ENCODE results near the gene FAM83G. TPM values are rescaled to one million over a fixed set of nuclear protein-coding genes. Genes with fewer than 3 reads are reported as not detected.
"Not testable (repeated sequence)": the region's sequence is repeated elsewhere in the genome, so short reads cannot be mapped to it uniquely, and the experiment has no call there.

The FAM83G gene
- total RNA-seq, 1 experiment from 2014 or later, result 21.5 TPM

DNA sequence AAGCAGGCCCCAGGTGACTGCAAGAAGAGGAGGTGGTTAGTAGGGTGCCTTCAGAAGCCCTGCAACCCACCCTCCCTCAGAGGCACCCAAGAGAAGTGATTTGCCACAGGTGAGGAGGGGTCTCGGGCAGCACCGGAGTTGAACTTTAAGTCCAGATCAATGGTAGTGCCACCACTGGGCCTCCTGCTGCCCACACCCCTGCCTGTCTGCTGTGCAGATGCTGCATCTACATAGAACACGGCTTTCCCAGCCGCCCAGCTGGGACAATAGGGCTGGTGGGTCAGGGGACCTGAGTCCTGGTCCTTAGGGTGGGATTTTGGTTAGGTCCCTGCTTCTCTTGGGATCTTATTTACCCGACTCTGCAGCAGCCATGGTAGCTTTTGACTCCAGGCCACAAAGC lies 17.6 kb upstream of the FAM83G start:
- no TSS peak for BruUV-seq (replicated peaks)
- intact Hi-C loops (cut with micrococcal nuclease; ENCODE audit: unreplicated experiment), result no loop called here
- TF ChIP-seq CTCF (IDR thresholded peaks at IDR 0.05; ENCODE audit: unreplicated experiment), result no peak
- H3K36me3 Mint-ChIP-seq (ENCODE audit: insufficient read depth, unreplicated experiment), result no peaks in the 10 kb centered on the region
- CTCF ChIA-PET, result no interaction called here
- no peak overlapping the region for H3K4me3 Mint-ChIP-seq (ENCODE audit: low read depth, unreplicated experiment)
- H3K9me3 Mint-ChIP-seq (ENCODE audit: low read depth, unreplicated experiment), result no peaks in the 10 kb centered on the region
- no peak overlapping the region for H3K27ac Mint-ChIP-seq (ENCODE audit: unreplicated experiment)
- no peak for DNase-seq
- no peaks in the 10 kb centered on the region for H3K27me3 Mint-ChIP-seq (ENCODE audit: unreplicated experiment)
- no peaks in the 10 kb centered on the region for H3K4me1 Mint-ChIP-seq (ENCODE audit: low read depth, unreplicated experiment)

DNA sequence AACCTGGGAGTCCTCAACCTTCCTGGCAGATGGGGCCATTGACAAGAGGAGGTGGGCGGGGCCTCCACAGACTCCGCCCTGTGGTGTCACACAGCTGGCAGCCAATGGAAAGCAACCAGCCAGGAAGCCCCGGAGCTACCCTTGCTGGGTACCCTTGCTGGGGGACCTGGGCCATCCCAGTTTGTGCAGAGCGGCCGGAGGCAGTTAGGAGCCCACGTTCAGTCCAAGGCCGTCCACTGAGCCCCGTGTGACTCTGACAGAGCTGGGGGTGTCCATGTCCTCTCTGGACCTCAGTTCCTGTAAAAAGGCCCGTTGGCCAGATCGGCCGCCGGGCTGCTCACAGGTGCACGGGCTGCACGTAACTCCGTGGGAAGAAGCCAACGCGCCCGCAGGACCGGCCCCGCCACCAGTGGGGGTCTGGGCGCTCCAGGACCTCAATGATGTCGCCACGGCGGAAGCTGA lies 17.1 kb upstream of the FAM83G start:
- DNase-seq, result no peak
- CTCF ChIA-PET, result no interaction called here
- Mint-ChIP-seq H3K4me1 (ENCODE audit: low read depth, unreplicated experiment) (no peaks in the 10 kb centered on the region), H3K27ac (ENCODE audit: unreplicated experiment) (no peak overlapping the region), H3K9me3 (ENCODE audit: low read depth, unreplicated experiment) (no peaks in the 10 kb centered on the region), H3K4me3 (ENCODE audit: low read depth, unreplicated experiment) (no peak overlapping the region), H3K36me3 (ENCODE audit: insufficient read depth, unreplicated experiment) (no peaks in the 10 kb centered on the region), H3K27me3 (ENCODE audit: unreplicated experiment) (no peaks in the 10 kb centered on the region)
- intact Hi-C loops (cut with micrococcal nuclease; ENCODE audit: unreplicated experiment), result no loop called here
- no TSS peak for BruUV-seq (replicated peaks)
- no peak for TF ChIP-seq CTCF (IDR thresholded peaks at IDR 0.05; ENCODE audit: unreplicated experiment)

DNA sequence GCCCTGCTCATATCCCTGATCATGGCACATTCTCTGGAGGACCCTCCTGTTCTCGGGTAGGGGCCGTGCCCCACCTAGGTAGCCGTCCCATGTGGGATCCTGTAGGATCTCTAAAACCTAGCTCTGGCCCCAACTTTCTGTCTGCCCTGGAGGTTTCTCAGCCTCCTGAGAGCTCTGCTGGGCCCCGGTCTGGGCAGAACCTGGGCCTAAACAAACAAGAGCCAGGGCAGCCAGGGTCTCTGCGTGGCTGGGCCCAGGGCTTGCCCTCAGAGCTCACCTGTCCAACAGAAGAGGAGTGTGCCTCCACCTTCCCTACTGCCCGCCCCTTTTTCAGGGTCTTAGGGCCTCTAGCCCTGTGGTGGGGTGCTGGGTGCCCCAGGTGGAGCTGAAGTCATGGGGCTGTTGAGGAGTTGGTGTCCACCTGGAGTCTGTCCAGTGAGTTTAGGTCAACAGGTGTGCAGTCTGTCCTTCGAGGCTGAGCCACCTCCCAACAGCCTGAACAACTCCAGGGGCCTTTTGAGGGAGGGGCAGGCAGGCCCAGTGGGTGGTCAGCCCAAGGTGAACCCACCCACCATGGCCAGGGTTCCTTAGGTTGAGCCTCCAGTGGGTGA lies 16.6 kb upstream of the FAM83G start:
- H3K27ac Mint-ChIP-seq (ENCODE audit: unreplicated experiment); H3K36me3 Mint-ChIP-seq (ENCODE audit: insufficient read depth, unreplicated experiment); H3K27me3 Mint-ChIP-seq (ENCODE audit: unreplicated experiment); CTCF ChIA-PET; H3K4me1 Mint-ChIP-seq (ENCODE audit: low read depth, unreplicated experiment); H3K9me3 Mint-ChIP-seq (ENCODE audit: low read depth, unreplicated experiment); H3K4me3 Mint-ChIP-seq (ENCODE audit: low read depth, unreplicated experiment); intact Hi-C loops (cut with micrococcal nuclease; ENCODE audit: unreplicated experiment); DNase-seq; BruUV-seq (replicated peaks): not testable (repeated sequence)

DNA sequence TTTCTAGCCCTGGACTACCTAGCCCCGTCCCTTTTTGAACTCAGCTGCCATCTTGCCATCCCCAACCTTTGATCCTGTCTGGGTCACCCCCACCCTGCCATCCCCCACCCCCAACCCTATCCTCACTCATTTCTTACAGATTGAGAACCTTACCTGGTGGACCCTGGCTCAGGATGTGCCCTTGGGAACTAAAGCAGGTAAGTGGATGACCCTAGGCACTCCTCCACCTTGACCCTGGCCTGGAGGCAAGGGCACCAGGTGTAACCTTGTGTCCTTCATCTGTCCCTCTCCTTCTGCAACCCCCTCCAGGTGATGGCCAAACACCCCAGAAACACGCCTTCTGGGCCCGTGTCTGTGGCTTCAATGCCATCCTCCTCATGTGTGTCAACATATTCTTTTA lies 15.5 kb upstream of the FAM83G start:
- H3K36me3 Mint-ChIP-seq (ENCODE audit: insufficient read depth, unreplicated experiment), result no peaks in the 10 kb centered on the region
- intact Hi-C loops (cut with micrococcal nuclease; ENCODE audit: unreplicated experiment), result no loop called here
- no peak overlapping the region for H3K27ac Mint-ChIP-seq (ENCODE audit: unreplicated experiment)
- no TSS peak for BruUV-seq (replicated peaks)
- peaks cover 8% of the 10 kb centered on the region for H3K4me1 Mint-ChIP-seq (ENCODE audit: low read depth, unreplicated experiment)
- H3K4me3 Mint-ChIP-seq (ENCODE audit: low read depth, unreplicated experiment), result no peak overlapping the region
- no peaks in the 10 kb centered on the region for H3K27me3 Mint-ChIP-seq (ENCODE audit: unreplicated experiment)
- TF ChIP-seq CTCF (IDR thresholded peaks at IDR 0.05; ENCODE audit: unreplicated experiment), result no peak
- CTCF ChIA-PET, result no interaction called here
- H3K9me3 Mint-ChIP-seq (ENCODE audit: low read depth, unreplicated experiment), result no peaks in the 10 kb centered on the region
- no peak for DNase-seq

GRCh38 chr17:19019041-19019941 lies 14.7 kb upstream of the FAM83G start:
- BruUV-seq (replicated peaks), result no TSS peak
- Mint-ChIP-seq H3K4me3 (ENCODE audit: low read depth, unreplicated experiment) (no peak overlapping the region), H3K27me3 (ENCODE audit: unreplicated experiment) (no peaks in the 10 kb centered on the region), H3K27ac (ENCODE audit: unreplicated experiment) (no peak overlapping the region), H3K4me1 (ENCODE audit: low read depth, unreplicated experiment) (peaks cover 8% of the 10 kb centered on the region), H3K9me3 (ENCODE audit: low read depth, unreplicated experiment) (no peaks in the 10 kb centered on the region), H3K36me3 (ENCODE audit: insufficient read depth, unreplicated experiment) (no peaks in the 10 kb centered on the region)
- CTCF ChIA-PET, result no interaction called here
- DNase-seq, result no peak
- TF ChIP-seq CTCF (IDR thresholded peaks at IDR 0.05; ENCODE audit: unreplicated experiment), result no peak
- intact Hi-C loops (cut with micrococcal nuclease; ENCODE audit: unreplicated experiment), result no loop called here
